Measurements from ENCODE around the gene LMBRD1.
"Not testable (repeated sequence)": the region's sequence is repeated elsewhere in the genome, so short reads cannot be mapped to it uniquely, and the experiment has no call there.

The LMBRD1 gene

GRCh38 chr6:69729870-69730449 lies 66.8 kb downstream of the LMBRD1 start:
- DNase-seq, result no peak

- no peak for DNase-seq
These were observed 74.1 kb downstream of the LMBRD1 start for GRCh38 chr6:69722683-69723082.

GRCh38 chr6:69719602-69720193 lies 77.1 kb downstream of the LMBRD1 start:
- no peak for DNase-seq

GRCh38 chr6:69706724-69707123 lies 90.1 kb downstream of the LMBRD1 start:
- no peak for DNase-seq

- DNase-seq, result no peak
These were observed 90.9 kb downstream of the LMBRD1 start for GRCh38 chr6:69705954-69706353.

GRCh38 chr6:69704916-69705315 lies 91.9 kb downstream of the LMBRD1 start:
- DNase-seq, result no peak

GRCh38 chr6:69699655-69700054 lies 97.2 kb downstream of the LMBRD1 start:
- DNase-seq, result no peak

- no peak for DNase-seq
These were observed 100.5 kb downstream of the LMBRD1 start for GRCh38 chr6:69696273-69696672.

- no peak for DNase-seq
These were observed 103.0 kb downstream of the LMBRD1 start for GRCh38 chr6:69693762-69694161.

GRCh38 chr6:69690986-69691385 lies 105.8 kb downstream of the LMBRD1 start:
- DNase-seq, result no peak

GRCh38 chr6:69680302-69680701 lies 116.5 kb downstream of the LMBRD1 start:
- no peak for DNase-seq

GRCh38 chr6:69673298-69673697 lies 123.5 kb downstream of the LMBRD1 start:
- no peak for DNase-seq

- no peak for DNase-seq
These were observed 127.9 kb downstream of the LMBRD1 start for GRCh38 chr6:69668916-69669315.

GRCh38 chr6:69666779-69667178 lies 130.0 kb downstream of the LMBRD1 start:
- not testable (repeated sequence) for DNase-seq

- DNase-seq, result no peak
These were observed 131.4 kb downstream of the LMBRD1 start for GRCh38 chr6:69665437-69665836.

- DNase-seq, result no peak
These were observed 132.3 kb downstream of the LMBRD1 start for GRCh38 chr6:69664551-69664950.

GRCh38 chr6:69663215-69663614 lies 133.6 kb downstream of the LMBRD1 start:
- DNase-seq, result no peak

- DNase-seq, result no peak
These were observed 146.1 kb downstream of the LMBRD1 start for GRCh38 chr6:69650703-69651102.

- no peak for DNase-seq
These were observed 149.1 kb downstream of the LMBRD1 start for GRCh38 chr6:69647726-69648125.

- DNase-seq, result no peak
These were observed 153.1 kb downstream of the LMBRD1 start for GRCh38 chr6:69643688-69644087.

- no peak for DNase-seq
These were observed 163.9 kb downstream of the LMBRD1 start for GRCh38 chr6:69632932-69633331.

GRCh38 chr6:69631552-69632346 lies 165.1 kb downstream of the LMBRD1 start:
- DNase-seq, result no peak

GRCh38 chr6:69630767-69631166 lies 166.0 kb downstream of the LMBRD1 start:
- DNase-seq, result no peak

GRCh38 chr6:69627625-69628024 lies 169.2 kb downstream of the LMBRD1 start:
- DNase-seq, result no peak
